ENCODE results near the gene ADAMTS7.
"Not testable (repeated sequence)": the region's sequence is repeated elsewhere in the genome, so short reads cannot be mapped to it uniquely, and the experiment has no call there.

ADAMTS7 gene

GRCh38 chr15:78762985-78763795 lies 48.1 kb downstream of the ADAMTS7 start:
- DNase-seq = peak; percentile 85

DNA sequence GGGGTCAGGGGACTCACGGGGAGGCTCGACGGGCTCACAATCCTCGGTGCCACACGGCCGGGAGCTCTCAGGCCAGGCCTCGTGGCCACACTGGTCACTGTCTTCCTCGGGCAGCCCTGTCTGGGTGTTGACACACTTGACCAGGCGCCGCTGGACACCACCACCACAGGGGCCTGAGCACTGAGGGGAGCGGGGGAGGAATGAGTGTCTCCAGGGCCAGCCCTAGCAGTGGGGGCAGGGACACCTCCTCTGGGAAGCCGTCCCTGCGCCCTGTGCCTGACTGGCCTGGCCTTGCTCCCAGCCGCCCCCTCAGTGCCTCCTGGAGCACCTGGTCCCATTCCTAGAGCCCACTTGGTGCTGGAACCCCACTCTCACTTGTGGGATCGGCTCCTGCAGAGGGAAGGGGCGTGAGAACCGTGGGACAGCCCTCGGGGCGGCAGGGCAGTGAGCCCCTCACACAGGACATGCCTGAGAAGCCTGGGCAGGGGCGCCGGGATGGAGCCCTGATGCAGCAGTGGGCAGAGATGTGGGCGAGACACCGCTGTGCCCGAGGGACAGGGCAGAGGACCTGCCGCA lies 48.8 kb downstream of the ADAMTS7 start:
- not testable (repeated sequence) for DNase-seq

- no peak for DNase-seq
Observed at GRCh38 chr15:78761891-78762385, 49.3 kb downstream of the ADAMTS7 start.

DNA sequence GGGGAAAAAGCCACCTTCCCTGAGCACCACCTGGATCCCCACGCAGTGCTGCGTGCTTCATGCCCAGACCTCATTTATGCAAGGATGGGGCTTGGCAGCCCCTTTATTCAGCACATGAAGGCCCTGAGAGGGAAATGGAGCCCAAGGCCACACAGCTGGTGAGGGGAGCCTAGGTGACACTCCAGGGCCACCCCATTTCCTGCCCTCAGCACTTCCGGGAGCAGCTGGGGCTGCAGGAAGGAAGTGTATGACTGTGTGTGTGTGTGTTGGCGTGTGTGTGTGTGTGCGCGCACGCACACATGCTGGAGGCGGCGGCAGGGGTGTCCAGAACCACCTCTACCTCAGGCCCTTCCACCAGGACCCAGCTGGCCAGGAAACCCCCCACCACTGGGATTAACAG lies 49.8 kb downstream of the ADAMTS7 start:
- DNase-seq = peak; percentile 25

DNA sequence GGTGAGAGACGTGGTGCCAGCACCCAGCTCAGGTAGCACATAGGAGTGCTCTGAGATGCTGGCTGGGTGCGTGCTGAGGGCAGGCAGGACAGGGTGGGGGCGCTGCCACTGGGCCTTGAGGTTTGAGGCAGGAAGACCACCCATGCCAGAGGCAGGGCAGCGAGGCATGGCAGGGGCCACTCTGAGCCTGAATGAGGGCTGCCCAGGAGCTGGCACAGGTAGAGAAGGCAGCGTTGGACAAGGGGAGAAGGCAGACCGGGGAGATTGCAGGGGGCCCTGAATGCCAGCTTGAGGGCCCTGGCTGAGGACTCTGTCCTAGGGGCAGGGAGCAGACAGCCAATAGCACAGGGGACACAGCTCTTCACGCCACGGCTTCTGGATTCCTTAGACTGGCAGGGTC lies 50.2 kb downstream of the ADAMTS7 start:
- DNase-seq = no peak

GRCh38 chr15:78760091-78760882 lies 51.0 kb downstream of the ADAMTS7 start:
- not testable (repeated sequence) for DNase-seq

GRCh38 chr15:78759361-78759998 lies 51.8 kb downstream of the ADAMTS7 start:
- DNase-seq = not testable (repeated sequence)

- DNase-seq = not testable (repeated sequence)
Observed at GRCh38 chr15:78758486-78759200, 52.6 kb downstream of the ADAMTS7 start.

DNA sequence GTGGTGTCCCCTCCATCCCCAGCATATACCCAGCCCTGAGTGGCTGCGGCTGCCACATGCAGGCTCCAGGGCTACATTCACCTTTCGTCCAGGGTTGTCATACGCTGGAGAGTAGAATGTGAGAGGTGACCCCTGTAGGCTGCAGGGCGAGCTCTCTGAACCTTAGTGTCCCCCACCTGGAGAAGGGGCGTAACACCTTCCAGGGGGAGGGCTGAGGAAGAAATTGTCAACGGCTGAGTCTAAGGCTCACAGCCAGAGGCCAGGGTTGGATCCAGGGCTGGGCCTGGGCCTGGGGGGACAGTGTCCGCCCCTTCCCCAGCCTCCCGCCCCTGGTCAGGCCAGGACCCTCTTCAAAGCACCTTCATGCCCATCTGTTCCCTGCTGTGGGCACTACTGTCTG lies 53.2 kb downstream of the ADAMTS7 start:
- DNase-seq = not testable (repeated sequence)

- no peak for DNase-seq
Observed at GRCh38 chr15:78757636-78757905, 53.7 kb downstream of the ADAMTS7 start.

DNA sequence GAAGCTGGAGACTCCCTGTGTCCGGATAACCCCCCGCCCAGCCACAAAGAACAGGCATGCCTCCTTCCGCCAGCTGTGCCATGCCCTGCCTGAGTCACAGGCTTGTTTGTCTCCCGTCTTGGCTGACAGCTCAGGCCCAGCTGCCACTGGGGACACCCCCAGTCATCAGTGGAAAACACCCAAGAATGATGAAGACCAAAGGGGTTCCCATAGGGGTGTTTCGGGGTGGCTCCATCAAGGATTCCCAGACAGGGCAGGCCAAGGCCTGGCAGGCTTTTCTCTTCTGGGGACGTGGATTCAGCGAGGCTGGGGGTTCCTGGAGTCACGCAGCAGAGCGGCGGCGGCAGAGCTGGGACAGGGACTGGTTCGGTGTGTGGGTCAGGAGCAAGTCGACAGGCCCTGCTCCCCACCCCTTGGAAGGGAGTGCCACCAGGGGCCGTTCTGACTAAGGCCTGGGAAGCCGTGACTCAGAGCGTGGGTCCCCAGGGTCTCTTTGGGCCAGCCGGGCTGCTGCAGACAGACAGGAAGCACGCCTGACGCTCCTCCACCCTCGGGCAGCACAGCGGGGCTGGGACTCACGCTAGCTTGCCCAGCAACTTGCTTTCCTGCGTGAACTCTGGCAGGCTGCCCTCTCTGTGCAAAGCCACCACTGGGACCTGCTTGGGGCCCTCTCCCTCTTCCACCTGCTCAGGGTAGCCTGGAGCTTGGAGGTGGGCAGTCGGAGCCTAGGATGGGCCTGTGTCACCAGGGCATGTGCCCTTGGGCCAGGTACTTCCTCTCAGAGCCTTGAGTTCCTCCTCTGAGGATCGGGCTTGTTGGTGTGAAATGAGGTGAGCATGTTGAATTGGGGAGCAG lies 54.3 kb downstream of the ADAMTS7 start:
- not testable (repeated sequence) for DNase-seq

- DNase-seq = peak; percentile 39
Observed at GRCh38 chr15:78755900-78756591, 55.2 kb downstream of the ADAMTS7 start.

GRCh38 chr15:78754637-78755280 lies 56.5 kb downstream of the ADAMTS7 start:
- DNase-seq = not testable (repeated sequence)

DNA sequence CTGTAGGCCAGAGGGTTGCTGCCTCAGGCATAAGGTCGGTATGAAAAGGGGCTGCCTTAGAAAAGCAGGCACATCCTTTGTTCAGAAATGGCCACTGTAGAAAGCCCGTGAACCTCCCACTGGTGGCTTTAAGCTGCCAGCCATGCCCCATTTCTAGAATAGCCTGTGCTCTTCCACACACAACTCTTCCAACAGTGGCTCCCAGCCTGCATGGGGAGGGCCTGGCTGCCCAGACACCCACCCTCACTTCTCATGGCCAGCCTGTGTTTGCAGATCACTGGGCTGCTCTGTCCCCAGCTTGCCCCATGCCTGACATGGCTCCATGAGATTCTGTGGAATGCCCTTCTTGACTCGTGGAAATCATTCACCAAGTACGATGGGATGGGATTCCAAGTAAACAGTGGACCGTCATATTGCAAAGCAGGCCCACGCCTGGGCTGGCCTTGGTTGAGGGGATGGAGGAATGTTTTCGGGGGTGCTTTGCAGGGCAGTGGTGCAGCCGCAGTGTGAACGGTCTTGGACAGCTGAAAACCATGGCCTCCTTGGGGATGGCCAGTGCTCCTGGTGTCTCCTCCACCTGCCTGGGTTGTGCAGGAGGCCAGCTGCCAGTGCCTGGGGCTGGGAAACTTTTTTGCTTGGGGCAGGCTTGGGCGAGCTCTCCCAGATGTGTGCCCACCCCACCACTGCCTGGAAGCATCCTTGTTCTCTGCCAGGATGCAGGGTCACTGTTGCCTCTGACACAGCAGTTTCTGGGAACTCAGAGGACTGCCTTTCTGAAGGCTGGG lies 57.3 kb downstream of the ADAMTS7 start:
- DNase-seq = not testable (repeated sequence)

DNA sequence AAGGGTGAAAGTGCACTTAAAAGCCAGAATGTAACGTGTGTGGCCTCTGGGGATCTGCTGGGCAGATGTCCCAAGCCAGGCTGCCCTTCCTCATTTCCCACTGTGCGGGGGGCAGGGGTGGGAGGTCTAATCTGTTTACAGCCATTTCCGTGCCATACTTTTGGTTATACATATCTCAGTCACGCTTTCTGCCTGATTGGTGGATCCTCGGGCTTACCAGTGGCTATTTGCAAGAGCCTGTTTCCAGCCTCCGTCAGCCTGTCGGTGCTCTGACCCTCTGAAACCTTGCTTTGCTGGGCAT lies 58.0 kb downstream of the ADAMTS7 start:
- DNase-seq = not testable (repeated sequence)

- DNase-seq = no peak
Observed at GRCh38 chr15:78752492-78753358, 58.5 kb downstream of the ADAMTS7 start.

DNA sequence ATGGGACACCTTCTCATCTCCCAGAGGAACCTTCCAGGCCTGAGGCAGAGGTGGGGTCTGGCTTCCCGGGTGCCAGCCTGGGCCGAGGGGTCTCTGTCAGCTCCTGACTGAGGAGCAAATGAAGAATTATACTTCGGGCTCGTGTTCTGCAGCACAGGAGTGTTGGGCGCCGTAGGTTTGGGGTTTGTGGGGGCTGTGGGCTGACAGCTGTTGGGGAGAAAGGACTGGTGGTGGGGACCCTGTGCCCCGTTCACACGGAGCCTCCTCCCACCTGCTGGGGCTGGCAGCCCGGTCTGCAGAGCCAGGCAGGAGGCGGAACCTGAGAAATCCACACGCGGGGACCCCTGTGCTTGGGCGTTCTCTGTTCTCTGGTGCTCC lies 59.7 kb downstream of the ADAMTS7 start:
- no peak for DNase-seq

- peak; percentile 87 for DNase-seq
Observed at GRCh38 chr15:78750974-78751601, 60.2 kb downstream of the ADAMTS7 start.
